ENCODE results near the gene UBE2D1. TPM values are rescaled to one million over a fixed set of nuclear protein-coding genes. Genes with fewer than 3 reads are reported as not detected.
"Not testable (repeated sequence)": the region's sequence is repeated elsewhere in the genome, so short reads cannot be mapped to it uniquely, and the experiment has no call there.

Gene UBE2D1
- total RNA-seq, 1 donor from 2014 or later = 14.2 TPM

DNA sequence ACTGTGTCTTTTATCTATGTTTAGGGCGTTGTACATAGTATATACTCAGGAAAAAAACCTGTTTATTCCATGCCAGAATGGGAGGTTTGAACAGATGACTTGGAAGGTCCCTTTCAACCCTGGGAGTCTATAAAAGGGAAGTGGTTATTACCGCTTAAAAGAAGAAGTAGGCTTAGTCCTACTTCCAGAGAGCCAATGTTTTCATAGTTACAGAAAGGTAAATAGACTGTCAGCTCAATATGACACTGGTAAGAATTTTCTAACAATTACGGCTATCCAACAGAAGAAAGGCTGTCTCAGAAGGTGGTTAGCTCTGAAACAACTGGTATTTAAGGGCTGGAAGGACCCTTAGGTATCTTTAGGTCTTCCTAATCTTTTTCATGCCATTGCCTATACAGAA, 49.3 kb downstream of the UBE2D1 start:
- DNase-seq (ENCODE audit: low spot score) = no peak

DNA sequence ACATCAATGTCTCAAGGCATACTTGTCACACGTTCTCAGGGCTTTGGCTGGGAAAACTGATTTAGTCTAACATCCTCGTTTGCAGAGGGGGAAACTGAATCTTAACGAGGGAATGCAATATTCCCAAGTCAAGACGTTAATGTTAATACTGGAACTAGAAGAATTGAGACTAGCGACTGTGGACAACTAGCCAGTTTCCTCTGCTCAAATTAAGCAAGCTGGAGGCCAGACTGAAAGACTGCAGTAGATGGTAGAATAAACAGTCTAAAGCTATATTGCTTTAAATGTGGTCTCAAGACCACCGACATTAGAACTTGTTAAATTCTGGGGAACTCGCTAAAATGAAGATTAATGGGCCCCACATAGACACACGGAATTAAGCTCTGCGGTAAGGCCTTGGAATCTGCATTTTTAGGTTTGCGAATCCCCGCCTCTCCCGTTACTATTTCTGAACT, 49.8 kb downstream of the UBE2D1 start:
- DNase-seq (ENCODE audit: low spot score) = no peak

DNA sequence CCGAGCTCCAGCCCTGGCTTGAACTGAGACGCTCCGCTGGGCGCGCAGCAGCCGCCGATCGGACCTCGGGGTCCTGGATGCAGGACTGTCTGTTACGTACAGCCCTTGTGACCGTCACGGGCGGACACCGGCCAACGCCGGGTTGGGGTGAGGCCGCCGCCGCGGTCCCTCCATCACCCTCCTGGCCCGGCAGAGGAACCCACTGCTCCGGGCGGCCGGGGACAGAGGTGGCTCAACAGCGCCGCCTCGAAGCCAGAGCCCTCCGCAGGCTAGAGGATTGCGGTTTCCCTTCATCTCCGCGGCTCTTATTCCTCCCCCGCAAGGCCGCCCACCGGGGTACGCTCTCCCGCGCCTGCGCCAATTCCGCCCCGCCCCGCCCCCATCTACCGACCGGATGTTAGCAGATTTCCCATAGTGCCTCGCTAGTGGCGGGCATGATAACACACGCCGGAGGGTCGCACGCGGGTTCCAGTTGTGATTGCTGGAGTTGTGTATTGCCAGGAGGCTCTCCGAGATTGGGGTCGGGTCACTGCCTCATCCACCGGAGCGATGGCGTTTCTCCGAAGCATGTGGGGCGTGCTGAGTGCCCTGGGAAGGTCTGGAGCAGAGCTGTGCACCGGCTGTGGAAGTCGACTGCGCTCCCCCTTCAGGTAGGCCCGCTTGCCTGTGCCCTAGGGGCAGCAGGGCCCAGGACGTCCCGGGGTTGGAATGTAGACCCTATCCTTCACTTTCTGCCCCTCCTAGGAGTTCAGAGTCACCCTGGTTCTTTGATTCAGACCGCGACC, 50.4 kb downstream of the UBE2D1 start, which contains the start of gene TFAM:
TFAM (plus strand) TSS at position 412 of the 785 bp plus-strand sequence; CDS start at position 550, 138 bp downstream.
- DNase-seq (ENCODE audit: low spot score) = peak; percentile 97

DNA sequence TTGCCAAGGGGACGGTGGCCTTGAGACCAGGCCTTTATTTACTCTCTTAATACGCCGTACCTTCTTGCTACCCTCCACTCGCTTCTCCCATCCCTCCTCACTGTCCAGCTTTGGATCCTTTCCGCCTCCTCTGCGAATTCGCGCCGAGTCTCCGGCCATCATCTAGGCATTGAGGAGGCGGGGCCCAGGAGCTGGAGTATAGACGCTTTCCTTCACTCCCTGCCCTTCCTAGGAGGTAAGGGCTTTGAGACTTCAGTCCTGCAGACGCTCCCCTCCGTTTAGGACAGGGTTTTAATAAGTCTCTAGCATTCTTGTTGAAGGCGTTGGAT, 50.9 kb downstream of the UBE2D1 start:
- DNase-seq (ENCODE audit: low spot score) = no peak

DNA sequence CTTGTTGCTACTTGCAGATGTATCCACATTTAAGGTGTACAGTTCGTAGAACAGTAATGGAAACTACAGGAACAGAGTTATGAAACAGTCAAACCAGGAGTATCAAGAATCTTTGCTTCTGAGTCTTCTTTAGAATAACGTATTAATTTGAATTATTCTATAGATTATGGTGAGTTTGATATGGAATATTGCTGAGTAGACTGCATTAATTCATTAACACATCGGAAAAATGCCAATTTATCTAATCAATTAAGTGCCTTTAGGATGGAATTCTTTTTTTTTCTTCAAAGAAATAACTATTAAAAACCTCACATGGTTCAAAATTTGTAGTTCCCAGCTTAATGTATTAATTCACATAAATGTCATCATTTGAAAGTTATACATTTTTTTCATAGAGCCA, 54.2 kb downstream of the UBE2D1 start:
- DNase-seq (ENCODE audit: low spot score) = no peak

DNA sequence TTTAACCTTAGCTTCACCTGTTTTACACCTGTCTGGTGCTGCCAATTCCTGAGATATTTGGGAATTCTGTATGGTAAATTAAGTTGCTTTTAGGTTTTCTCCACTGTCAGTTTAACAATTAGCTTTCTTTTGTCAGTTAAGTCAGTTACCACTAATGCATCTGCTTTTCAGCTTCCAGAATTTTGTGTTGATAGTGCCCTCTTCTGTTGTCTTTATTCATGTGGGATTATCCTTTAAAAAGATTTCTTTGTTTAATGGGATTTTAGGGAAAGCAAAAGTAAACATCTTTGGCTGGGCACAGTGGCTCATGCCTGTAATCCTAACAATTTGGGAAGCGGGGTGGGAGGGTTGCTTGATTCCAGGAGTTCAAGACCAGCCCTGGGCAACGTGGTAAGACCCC, 58.5 kb downstream of the UBE2D1 start:
- DNase-seq (ENCODE audit: low spot score) = no peak

DNA sequence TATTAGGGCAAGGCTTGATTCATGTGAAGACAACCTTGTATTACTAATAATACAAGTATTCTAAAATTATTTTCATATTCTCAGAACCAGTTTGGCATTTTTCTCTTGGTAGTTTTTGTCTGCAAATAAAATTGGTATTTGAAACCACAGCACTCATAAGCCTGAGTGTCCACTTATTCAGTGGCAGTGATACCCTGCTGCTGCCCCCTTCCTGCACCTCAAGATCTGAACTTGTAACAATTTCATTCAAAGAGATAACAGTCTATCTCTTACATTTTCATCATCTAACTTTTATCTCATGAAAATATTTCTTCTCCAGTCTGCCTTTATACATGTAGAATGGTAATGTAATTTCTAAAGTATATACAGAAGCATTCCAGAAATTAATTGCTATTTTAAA, 59.7 kb downstream of the UBE2D1 start:
- no peak for DNase-seq (ENCODE audit: low spot score)

DNA sequence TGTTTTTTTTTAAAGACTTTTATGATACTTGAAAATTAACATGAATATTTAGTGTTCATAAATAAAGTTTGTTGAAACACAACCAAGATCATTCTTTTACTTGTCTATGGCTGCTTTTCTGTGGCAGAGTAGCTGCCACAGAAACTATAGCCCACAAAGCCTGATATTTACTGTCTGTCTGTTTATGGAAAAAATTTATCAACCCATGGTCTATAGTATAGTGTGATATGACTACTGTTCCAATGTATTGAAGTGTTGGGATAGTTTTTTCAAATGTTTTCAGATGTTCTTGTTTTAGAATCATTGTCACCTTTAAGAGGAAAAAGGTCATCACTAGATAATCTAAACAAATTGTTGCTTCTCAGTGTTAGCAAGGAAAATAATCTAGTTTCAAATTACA, 61.3 kb downstream of the UBE2D1 start:
- DNase-seq (ENCODE audit: low spot score) = no peak

DNA sequence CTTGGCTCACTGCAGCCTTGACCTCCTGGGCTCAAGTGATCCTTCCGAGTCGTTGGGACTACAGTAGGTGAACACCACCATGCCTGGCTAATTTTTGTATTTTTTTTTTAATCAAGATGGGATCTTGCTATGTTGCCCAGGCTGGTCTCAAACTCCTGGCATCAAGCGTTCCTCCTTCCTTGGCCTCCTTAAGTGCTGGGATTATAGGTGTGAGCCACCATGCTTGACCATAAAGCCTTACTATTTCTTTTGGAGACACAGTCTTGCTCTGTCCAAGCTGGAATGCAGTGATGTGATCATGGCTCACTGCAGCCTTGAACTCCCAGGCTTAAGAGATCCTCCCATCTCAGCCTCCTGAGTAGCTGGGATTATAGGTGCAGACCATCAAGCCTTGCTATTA, 63.0 kb downstream of the UBE2D1 start:
- DNase-seq (ENCODE audit: low spot score) = no peak

DNA sequence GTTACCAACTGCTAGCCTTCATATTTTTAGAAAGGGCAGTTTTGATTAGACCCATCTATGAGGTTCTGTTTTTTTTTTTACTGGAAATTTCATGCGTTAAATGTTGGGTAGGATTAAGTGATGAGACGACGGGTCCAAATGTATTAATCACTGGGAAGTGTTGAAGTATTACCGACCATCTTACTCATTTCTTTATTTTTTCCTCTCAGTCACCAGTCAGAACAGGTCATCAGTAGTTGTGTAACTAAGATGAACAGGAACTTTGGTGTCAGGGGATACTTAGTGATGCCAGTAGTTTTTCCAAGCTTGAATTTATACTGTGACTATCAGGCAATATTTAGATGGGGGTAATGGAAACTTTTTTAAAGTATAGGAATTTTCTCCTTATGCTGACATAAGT, 64.6 kb downstream of the UBE2D1 start:
- no peak for DNase-seq (ENCODE audit: low spot score)

DNA sequence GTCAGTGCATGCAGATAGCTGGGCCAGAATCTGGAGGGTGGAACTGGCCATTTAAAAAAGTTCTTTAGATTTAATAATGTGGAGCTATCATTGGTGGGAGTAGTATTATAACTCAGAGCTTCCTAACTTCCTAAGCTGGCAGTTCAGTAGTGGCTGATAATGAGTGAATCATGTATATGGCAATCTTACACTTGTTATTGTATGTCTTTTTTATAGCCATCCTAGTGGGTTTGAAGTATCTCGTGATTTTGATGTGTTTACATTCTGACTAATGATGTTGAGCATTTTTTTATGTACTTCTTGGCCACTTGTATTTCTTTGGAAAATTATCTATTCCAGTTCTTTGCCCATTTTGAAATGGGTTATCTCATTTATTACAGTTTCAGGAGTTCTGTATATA, 65.8 kb downstream of the UBE2D1 start:
- no peak for DNase-seq (ENCODE audit: low spot score)

DNA sequence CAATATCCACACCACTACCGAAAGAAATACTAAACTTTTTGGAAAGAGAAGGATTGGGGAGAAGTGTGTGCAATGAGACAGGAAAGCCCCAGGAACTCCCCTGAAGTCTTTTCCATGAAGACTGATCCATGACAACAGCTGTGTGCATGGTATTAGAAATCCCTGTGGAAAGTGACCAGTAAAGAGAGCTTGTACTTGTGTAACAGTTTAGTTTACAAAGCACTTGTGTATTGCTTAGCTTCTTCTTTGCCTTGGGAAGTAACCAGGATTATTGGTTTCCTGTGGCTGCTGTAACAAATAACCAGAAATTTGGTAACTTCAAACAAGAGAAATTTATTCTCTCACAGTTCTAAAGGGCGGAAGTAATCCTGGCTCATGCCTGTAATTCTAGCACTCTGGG, 69.2 kb downstream of the UBE2D1 start:
- no peak for DNase-seq (ENCODE audit: low spot score)

DNA sequence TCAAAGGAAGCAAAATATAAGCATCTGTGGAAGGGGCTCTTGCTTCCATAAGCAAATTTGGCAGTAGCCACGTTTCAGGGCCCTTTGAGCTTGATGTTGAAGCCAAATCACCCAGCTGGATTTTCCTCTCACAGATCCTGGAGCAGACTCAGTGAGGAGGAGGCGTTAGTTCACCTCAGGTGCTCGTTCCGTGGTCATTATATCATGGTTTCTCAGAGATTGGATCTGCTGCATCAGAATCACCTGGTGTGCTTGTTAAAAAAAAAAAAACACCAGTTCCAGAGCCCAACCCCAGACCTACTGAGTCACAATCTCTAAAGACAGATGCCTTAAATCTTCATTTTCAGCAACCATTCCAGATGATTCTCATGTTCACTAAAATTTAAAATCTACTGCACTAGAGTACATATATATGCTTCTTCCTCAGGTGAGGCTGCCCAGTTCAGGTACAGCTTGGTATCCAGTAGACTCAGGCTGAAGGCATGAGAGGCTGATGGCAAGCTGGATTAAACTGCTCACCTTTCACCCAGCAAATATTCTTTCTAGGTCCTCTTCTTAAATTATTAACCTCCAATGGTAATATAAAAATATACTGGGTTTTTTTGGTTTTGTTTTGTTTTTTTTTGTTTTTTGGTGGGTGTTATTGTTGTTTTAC, 75.3 kb downstream of the UBE2D1 start:
- DNase-seq (ENCODE audit: low spot score) = no peak

DNA sequence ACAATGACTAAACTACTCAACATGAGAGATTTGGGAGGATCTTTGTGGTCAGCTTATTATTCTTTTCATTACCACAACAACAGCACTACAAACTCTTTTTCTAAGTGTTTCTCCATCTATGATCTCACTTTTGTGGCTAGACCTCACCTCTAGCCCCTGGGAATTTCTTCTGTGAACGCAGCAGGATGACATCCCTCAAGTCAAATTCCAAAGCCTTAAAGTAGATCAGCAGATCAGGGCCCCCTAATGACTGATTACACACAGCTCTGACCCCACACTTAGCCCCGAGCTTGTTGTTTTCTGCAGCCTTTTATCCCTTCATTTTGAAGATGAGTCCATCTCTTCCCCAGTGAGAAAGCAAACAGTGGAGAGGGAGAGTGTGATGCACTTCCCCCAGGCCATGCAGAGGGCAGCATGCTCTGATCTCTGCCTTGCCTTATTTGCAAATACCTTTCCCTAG, 77.7 kb downstream of the UBE2D1 start:
- DNase-seq (ENCODE audit: low spot score) = no peak

DNA sequence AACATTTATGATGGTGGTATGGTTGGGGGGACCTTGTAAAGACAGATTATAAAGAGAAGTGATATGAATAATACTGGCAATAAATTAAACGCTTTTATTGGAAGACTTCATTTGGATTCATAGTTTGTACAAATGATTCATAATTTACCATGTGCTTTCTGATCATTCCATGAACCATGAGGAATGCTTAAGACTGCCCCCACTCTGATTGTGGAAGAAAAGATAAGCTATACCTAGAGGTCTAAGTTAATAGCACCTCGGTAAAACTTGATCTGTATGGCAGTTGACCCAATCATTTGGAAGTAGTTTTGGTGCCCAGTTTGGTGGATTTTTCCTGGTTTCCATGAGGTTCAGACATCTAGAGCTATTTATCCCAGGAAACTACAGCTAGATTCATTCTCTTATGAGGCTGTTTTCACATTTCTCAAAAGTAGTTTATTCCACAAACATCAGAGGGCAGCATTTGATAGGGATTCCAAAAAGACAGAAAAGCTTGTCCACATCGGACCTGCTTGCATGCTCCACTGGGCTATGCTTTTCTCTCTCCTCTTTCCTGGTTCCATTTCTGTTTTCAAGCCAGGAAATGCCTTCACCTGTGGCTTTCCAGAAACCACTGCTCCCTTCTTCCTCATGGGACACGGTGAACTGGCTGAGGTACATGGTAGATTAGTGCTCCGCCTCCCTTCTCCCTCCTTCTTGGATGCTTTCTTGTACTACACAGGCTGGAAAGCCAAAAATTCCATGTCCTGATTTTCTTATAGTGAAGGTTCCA, 79.7 kb downstream of the UBE2D1 start:
- no peak for DNase-seq (ENCODE audit: low spot score)

DNA sequence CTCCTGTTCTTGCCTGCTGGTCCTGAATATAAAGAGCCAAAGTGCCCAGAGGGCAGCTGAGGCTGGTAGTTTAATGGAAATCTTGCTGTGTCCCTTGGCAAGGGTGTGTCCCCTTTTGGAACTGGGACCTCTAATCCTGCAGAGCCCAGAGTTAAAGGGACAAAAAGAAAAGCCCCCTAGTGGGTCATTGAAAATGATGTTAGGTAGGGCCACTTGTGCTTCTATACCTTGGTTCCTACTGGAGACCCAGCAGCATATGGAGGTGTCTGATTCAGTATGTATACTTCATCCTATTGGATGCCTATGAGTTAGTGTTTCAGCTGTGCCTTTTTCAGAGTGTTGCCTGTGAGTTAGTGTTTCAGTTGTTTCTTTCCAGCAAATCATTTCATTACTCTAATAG, 81.0 kb downstream of the UBE2D1 start:
- no peak for DNase-seq (ENCODE audit: low spot score)

DNA sequence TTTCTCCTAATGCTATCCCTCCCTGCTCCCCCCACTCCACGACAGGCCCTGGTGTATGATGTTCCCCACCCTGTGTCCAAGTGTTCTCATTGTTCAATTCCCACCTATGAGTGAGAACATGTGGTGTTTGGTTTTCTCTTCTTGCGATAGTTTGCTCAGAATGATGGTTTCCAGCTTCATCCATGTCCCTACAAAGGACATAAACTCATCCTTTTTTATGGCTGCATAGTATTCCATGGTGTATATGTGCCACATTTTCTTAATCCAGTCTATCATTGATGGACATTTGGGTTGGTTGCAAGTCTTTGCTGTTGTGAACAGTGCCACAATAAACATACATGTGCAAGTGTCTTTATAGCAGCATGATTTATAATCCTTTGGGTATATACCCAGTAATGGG, 83.1 kb downstream of the UBE2D1 start:
- DNase-seq (ENCODE audit: low spot score) = not testable (repeated sequence)

Other genes starting within 250 kb of the UBE2D1 start
- gene IPMK, start 67.1 kb upstream of the UBE2D1 start, total RNA-seq = 4.6 TPM
- 23.2 TPM for gene CISD1, start 65.8 kb upstream of the UBE2D1 start, total RNA-seq
- 36.9 TPM for gene TFAM, start 50.4 kb downstream of the UBE2D1 start, total RNA-seq
- gene BICC1, start 177.9 kb downstream of the UBE2D1 start, total RNA-seq = 13.5 TPM